ENCODE measurements around the gene NOTCH2.
"Not testable (repeated sequence)": the region's sequence is repeated elsewhere in the genome, so short reads cannot be mapped to it uniquely, and the experiment has no call there.

Gene NOTCH2

GRCh38 chr1:120048208-120048607 lies 21.3 kb downstream of the NOTCH2 start:
- not testable (repeated sequence) for DNase-seq

DNA sequence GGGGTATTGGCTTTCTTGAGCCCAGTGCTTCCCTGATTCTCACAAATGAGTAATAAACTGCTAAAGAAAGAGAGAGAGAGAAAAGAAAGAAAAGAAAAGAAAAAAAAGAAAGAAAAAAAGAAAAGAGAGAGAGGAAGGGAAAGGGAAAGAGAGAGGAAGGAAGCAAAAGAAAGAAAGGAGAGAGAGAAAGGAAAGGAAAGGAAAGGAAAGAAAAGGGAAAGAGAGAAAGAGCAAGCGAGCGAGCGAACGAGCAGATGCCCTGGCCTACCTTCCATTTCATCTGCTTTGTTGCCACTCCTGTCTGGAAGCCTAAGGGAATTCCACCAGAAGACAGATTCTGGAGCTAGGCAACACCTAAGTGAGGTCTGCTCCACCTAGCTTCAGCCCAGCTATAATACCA lies 27.7 kb downstream of the NOTCH2 start:
- DNase-seq, result not testable (repeated sequence)

DNA sequence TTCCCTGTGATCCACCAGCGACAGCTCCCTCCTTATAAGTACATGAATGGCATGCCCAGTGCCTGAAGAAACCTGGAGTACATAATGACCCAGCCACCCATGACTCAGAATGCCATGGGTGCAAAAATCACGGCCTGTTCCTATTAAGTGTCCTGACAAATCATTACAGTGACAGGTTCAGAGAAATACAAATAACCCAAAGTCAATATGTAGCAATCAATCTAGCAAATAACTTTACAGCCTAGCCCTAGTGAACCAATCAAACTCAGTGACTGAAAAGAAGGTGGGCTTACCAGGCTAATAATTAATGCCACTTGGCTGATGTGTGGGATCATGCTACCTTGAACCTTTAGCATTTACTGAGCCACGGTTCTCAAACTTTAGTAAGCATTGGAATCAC lies 37.2 kb downstream of the NOTCH2 start:
- not testable (repeated sequence) for DNase-seq

DNA sequence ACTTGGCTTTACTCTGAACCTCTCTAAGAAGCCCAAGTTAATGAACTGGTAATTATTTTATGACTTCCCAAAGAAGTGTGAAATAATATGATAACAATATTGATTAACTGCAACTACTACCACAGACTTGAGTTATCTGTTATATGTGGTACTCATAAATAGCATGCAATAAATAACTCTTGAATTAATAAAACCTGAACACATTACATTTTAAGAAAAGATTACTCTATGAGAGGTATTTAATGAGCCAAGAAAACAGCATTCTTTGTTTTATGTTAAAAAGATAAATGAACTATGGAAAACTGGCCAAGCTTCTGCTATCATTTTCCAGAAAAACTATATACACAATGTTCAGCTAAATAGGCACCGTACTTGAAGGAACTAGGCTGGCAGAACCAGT lies 45.7 kb downstream of the NOTCH2 start:
- not testable (repeated sequence) for DNase-seq

DNA sequence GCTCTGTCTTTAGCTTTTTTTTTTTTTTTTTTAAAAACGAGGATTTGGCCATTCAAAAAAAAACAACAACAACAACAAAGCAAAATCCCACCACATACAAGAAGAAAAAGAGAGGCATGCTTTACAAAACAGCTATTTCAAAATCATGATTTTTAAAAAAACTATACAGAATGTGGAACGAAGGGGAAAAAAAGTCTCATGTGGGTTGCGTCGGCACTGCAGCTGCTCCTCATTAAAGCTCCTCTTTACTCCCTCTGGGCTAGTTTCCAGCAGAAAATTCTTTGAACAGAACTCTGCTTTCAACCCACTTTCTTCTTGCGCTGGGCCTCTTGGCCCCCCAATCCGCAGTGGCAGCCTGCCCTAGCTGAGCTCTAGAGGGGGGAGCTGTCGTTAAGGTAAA lies 54.5 kb downstream of the NOTCH2 start:
- DNase-seq, result not testable (repeated sequence)

DNA sequence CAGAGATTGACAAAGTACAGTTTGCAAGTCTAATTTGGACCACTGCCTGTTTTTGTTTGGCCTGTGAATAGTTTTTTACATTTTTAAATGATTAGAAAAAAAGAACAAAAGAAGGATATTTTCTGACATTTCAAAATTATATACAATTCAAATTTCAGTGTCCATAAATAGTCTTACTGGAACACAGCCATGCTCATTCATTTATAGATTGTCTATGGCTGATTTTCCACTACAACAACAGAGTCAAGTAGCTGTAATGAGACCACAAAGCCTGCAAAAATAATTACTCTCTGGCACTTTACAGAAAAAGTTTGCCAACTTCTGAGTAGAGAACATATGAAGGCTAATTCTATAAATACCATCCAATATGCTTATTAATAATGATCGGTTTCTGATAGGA lies 61.1 kb downstream of the NOTCH2 start:
- not testable (repeated sequence) for DNase-seq

DNA sequence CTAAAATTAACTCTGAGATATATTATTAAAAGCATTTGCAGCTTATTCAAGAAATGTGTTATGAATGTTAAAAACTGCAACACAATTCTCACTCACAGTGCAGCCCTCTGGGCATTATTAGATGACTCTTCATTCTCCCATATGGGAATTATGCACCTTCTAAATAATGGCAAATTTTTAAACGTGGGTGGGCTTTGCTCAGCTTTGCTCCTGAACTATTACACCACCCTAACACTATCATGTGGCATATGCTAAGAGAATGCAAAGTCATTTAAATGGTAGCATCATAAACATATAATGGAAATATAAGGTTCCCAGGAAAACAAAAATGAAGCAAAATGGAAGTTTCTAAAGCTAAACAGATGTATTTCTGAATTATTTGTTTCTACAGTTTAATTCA lies 61.6 kb downstream of the NOTCH2 start:
- not testable (repeated sequence) for DNase-seq

DNA sequence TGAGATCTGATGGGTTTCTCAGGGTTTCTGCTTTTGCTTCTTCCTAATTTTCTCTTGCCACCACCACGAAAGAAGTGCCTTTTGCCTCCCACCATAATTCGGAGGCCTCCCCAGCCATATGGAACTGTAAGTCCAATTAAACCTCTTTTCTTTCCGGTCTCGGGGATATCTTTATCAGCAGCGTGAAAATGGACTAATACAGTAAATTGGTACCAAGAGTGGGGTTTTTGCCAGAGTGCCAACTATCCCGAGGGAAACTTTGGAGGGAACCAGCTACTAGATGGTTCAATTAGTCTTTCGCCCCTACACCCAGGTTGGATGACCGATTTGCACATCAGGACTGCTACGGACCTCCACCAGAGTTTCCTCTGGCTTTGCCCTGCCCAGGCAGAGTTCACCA lies 68.4 kb downstream of the NOTCH2 start:
- DNase-seq, result not testable (repeated sequence)

- DNase-seq, result not testable (repeated sequence)
Measured at GRCh38 chr1:119996731-119997312, 72.6 kb downstream of the NOTCH2 start.

DNA sequence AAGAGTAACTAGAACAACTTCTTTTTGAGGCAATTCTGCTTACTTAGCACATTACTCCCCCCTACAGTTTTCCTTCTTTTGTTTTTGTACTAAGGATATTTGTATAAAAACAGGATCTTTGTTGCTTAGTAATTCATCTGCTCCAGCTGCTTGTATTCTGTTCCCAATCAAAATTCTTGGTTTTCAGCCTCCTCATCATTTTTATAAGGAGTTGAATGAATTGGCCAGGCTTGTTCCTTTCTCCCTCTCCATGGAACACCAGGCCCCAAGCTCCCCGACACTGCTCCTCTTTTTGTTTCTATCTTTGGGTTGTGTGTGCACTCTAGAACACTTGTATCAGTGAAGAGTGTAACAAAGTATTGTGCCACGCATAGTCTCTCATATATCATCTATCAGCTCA lies 73.5 kb downstream of the NOTCH2 start:
- not testable (repeated sequence) for DNase-seq

DNA sequence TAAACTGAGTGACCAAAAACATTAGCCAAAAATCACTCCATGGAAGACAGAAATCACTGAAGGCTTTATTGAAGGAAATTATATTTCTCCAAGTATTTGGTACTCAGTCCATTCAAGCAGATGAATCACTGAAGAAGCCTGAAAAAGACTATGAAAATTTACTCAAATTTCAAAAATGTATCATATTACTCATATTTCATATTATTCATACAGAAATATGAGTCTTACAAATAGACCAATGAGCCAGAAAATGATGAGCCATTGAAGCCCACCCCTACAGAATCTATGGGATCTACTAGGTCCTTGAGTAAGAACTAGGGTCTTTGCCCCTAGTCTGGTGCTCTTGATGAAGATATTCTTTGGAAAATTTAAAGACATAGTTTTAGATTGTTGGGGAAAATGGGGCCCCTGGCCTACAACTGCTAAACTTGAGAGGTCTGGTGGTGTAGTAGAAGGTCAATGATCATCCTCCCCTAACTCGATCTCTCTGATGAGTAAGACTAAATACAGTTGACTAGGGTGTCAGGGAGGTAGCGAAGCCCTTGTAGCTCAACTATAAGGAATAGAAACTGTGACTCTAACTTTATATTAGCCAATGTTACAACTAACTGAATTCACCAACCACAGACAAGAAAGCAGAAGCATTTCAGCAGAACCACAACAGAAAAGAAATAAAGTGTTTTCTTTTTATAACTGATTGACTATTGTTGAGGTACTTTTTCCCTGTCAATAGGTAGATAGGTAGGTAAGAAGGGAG lies 81.0 kb downstream of the NOTCH2 start:
- no peak for DNase-seq

DNA sequence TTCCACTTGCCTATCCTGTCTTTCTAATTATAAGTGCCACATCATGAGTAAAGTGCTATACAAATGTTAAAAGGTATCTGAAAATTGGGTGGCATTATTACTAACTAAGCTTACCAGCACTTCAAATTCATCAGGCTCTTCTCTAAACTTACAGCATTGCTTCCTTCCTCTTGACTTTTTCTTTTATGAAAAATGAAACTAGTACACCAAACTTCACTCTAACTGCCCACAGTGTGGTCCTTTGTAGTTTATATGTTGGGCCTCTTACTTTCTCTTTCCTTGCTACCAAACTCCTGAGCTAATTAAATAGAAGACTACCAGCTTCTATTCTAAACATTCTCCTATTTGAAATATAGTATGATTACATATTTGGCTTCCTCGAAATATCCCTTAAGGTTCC lies 81.8 kb downstream of the NOTCH2 start:
- DNase-seq, result no peak

DNA sequence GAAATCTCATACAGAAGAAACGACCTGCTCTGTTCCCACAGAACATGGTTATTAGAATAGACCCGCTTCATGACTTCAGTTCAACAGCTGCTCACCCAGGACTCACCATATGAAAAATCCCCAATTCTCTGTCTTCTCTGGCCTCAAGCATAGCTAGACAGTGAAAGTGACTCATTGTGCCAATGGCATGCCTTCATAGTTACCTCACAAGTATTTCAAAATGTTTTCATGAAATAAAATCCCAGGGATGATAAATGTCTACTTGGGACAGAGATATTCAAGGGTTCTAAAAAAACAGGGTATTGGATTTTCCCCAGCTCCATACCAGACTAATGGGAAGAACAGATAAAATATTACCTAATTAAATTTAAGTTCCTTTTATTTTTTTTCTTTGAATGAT lies 82.3 kb downstream of the NOTCH2 start:
- DNase-seq, result peak; percentile 41

GRCh38 chr1:119986007-119986497 lies 83.4 kb downstream of the NOTCH2 start:
- DNase-seq, result no peak

DNA sequence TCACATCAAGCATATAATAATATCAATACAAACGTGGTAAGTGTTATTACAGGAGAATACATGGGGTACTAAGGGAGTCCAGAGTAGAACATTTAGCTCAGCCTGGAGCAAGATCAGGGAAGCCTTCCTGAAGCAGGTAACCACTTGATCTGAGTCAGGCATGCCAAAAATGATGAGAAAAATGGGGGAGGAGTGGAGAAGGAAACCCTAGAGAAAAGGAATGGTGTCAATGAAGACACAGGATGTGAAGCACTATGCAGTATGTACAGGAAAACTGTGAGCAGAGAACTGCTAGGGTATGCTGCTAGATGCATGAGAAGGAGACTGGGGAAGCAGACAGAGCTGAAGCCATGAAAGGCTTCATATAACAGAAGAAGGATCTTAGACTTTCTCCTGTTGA lies 84.7 kb downstream of the NOTCH2 start:
- DNase-seq, result no peak

GRCh38 chr1:119981986-119982815 lies 87.3 kb downstream of the NOTCH2 start:
- no peak for DNase-seq

DNA sequence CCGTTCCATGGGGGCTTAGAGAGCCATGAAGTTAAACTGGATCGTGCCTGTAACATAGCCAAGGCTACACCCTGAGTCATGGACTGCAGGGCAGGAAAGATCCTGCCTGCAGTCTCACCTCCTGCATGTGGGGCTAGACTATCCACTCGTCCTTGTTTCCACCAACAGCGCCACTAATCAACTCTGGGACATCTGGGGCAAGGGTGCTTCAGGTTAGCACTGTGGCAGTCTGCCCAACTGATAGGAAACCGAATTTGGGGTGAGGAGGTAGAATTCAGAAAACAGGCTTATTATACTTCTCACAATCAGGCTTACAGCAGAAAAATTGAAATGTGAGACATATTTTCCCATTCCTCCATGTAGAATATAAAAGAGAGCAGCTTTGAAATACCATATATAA lies 88.0 kb downstream of the NOTCH2 start:
- no peak for DNase-seq

GRCh38 chr1:119978018-119978505 lies 91.4 kb downstream of the NOTCH2 start:
- no peak for DNase-seq

GRCh38 chr1:119977113-119977736 lies 92.2 kb downstream of the NOTCH2 start:
- DNase-seq, result not testable (repeated sequence)

- not testable (repeated sequence) for DNase-seq
Measured at GRCh38 chr1:119975582-119976254, 93.7 kb downstream of the NOTCH2 start.

DNA sequence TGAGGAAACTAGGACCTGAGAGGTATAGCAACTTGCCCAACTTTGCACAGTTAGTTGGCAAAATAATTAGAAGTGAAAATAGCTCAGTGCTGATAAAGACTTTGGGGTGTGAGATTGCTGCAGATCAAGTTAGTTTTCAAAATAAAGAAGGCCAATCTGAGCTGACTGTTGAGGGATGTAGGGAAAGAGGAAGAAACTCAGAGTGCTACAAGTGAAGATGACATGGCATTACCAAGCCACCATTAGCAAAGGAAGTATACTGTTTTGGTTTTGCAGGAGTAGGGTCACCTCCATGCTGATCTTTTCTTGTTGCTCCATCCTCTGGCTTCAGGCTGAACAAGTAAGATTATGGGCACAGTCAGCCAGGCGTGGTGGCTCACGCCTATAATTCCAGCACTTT lies 94.5 kb downstream of the NOTCH2 start:
- no peak for DNase-seq

DNA sequence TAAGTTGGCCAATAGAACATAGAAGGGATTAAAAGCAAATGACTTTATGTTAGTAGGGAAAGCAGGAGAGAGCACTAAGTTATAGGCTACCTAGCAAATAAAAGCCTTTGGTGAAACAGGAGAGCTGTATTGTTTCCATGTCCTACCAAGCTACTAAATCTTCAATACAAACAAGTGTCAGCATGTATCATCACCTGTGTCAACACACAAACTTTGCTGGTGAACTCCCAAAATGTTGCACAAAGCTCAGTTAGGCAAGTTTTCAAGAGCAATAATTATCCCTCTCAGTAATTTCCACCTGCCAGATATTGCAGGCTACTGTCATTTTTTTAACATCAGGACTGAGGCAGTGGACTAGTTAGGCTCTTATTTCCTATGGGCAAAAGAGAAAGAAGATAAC lies 95.4 kb downstream of the NOTCH2 start:
- DNase-seq, result no peak

Measured in T1000 (cell line).